GM18867 (cell line): Measurements from ENCODE around the gene ACSBG1.

Source experiments
- ATAC-seq: cut with Tn5 transposase; IDR thresholded peaks from one replicate; pipeline ENCODE4 v1.9.1; 2021; ENCODE audit warnings: mild to moderate bottlenecking, moderate library complexity; ENCODE audit not compliant: unreplicated experiment

Gene ACSBG1

DNA sequence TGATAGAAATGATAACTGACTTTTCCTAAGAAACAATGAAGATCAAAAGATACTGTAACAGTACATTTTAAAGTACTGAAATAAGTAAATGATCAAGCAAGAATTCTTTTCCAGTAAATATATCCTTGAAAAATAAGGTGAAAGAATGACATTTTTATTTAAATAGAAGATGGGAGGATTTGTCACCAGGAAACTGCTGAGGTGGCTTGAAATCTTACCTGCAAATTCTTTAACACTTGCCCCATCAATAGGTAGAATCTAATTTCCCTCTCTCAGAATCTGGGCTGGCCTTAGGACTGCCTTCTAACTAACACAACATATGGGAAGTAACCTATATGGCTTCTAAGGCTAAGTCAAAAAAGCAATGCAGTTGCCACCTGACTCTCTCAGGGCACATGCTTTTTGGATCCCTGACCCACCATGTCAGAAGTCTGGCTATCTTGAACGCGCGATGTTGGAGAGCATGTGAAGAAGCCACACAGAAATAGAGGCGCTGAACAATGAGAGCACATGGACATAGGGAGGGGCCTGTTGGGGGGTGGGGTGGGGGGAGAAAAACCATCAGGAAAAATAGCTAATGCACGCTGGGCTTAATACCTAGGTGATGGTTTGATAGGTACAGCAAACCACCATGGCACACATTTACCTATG is 11.5 kb downstream of the ACSBG1 start:
- ATAC-seq: no peak

DNA sequence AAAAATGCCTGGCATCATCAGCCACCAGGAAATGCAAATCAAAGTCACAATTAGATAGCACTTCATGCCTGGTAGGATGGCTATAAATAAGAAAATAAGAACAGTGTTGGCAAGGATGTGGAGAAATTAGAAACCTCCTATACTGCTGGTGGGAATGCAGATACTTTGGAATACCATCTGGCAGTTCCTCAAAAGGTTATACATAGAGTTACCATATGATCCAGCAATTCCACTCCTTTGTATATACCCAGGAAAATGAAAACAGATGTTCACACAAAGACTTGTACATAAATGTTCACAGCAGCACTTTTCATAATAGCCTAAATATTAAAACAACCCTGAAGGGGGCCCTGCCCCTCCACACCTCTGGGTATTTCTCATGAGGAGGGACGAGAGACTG is 13.7 kb downstream of the ACSBG1 start:
- no peak for ATAC-seq

DNA sequence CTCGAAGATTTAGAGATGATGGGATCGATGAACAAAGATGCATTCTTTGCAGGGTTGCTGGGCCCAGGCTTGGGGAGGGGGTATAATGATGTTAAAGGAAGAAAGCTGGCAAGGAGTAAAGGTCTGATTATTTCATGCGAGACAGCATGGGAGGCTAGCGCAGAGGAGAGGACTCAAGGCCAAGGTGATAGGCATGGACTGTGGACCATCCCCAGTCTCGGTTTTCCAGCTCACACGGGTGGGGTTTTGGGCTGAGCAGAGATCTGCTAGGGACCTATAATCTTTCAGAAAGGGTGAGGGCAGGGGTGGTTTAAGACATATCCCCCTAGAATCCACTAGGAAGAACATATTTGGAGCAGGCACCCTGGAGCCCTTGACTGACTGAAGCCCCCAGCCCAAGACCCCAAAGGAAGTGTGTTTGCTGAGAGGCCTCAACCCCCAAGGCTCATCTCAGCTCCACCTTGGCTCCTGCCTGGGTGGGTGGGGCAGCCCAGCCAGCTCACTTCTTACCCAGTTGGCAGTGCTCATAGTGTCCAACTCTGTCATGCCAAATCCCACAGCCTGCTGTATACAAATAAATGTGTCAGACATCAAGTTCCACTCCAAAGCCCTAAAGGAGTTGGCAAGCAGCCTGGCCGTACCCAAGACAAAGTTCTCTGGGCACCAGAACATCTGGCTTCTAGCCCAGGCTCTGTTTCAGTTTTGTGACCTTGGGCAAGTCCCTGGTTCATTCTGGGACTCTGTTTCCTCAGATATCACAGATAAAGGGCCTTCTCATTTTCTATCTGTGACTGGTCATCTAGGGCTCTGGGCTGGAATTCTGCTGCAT is 17.9 kb downstream of the ACSBG1 start:
- no peak for ATAC-seq

DNA sequence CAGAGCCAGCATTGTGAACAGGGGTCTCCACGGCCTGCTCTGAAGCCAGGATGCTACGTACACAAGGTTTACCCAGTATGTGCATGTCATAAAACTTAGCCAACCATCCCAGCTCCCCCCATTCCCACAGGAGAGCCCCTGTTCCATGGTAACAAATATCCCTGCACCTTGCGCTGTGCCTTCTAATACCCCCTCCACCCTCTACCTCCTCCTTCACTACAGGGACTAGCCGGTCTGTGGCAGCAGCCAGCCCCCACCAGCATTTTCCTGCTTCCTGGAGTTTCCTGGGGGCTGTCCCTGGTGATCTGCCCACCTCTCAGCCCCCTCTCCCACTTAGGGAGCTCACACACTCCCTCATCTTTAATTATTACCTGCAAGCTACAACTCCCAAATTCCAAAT is 20.4 kb downstream of the ACSBG1 start:
- ATAC-seq: no peak

DNA sequence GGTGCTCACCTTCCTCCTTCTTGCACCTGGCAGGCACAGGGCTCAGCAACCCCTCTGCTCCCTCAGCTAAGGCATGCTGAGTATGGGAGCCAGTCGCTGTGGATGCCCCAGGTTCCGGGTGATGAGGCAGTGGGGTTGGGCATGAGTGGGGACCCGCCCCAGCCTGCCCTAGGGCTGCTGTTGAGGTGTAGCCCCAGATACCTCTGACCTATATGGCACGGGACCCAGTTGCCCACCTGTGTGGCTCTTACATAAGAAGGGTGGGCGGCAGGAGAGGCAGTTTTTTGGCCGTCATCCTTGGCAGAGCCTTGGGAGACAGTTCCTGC is 21.0 kb downstream of the ACSBG1 start:
- no peak for ATAC-seq

DNA sequence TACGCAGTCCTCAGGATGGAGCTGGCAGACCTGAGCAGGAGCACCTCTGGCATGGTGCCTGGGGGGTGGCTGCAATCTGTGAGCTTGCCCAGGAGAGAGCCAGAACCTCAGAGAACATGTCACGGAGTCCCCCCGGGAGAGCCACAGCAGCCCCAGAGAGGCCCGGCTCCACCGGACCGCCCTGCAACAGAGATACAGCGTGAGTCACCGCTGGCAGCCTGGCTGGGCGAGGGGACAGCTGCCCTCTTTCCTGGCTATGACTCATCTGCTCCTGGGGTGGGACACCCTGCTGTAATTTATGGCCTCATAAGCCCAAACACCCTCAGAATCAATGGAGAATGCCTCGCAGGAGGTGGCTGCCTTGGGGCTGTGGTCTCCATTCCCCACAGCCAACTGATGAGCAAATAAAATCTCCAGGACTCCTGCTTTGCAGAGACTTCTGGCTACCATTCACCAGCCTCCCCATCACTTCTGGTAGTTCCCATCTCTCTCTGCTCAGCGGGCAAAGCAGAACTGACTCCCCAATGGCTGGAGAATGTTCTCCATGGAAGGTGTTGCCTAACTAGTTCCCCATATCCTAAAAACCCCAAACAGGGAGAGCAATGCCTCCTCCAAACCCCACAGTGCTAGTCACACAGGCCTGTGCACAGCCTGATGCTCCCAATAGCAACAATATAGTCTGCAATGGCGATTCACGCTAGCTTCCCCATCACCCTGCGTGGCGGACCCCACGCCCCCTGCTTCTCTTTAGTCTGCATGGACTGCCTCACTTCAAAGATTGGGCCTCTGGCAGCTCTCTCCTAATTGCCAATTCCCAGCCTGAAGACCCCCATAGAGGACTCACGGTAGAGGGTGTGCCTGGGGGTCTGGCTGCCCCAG is 21.6 kb downstream of the ACSBG1 start:
- ATAC-seq: no peak

DNA sequence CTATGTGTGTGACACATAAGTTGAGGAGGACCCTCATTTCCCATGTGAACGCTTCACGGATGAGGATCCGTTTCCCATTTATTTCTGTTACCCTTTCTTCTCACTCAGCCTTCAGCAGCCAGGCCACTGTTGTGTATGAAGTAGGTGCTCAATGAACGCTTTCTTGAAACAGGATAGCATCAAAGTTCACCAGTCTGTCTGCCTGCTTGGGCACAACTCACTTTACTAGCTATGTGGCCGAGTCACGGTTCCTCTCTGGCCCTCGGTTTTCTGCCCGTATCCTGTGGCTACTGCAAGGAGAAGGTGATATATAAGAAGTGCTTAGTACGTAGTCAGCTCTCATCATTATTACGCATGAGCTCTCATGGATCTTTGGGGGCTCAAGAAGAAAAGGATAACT is 22.4 kb downstream of the ACSBG1 start:
- no peak for ATAC-seq

DNA sequence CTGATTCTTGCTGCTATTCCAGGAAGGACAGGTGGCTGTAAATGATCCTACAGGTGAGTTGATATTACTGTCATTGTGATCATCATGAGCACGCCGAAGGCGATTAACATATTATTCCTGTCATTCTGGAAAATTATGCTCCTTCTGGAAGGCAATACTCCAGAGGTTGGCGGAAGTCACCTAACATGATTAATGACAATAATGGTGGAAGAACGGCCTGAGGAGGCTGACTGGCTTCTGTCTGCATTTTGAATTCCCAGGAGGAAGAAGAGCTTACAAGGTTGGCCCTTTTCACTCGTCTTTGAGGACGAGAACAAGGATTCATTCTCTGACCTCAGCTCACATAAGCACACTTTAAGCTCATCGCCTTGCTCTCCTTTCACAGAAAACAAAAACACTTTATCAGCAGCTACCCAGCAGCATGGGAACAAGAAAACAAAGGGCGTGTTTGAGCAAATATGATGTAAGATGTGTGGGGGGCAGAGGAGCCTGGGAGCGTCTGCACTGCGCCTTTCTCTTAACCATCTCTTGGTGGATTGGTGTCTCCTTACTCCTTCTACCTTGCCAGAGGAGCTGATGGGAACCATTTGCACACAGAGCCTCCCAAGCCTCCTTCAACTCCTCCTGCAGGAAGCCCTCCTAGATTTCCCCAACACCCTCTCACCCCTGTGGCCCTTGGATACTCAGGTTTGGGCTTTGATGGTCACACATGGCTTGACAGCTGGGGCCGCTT is 23.0 kb downstream of the ACSBG1 start:
- no peak for ATAC-seq

DNA sequence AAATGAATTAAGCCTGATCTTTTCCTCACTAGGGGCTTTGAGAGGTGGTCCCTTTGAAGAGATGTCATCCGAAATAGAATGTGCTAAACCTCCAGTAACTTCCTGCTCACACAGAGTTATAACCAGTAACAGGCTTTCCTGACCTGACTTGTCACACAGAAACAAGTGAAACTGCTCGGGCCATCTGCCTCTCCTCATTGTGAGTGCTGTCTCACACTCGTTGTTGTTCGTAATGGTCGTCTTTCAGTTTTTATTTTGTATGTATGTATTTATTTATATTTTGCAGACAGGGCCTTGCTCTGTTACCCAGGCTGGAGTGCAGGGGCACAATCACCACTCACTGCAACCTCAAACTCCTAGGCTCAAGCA is 24.0 kb downstream of the ACSBG1 start:
- no peak for ATAC-seq

DNA sequence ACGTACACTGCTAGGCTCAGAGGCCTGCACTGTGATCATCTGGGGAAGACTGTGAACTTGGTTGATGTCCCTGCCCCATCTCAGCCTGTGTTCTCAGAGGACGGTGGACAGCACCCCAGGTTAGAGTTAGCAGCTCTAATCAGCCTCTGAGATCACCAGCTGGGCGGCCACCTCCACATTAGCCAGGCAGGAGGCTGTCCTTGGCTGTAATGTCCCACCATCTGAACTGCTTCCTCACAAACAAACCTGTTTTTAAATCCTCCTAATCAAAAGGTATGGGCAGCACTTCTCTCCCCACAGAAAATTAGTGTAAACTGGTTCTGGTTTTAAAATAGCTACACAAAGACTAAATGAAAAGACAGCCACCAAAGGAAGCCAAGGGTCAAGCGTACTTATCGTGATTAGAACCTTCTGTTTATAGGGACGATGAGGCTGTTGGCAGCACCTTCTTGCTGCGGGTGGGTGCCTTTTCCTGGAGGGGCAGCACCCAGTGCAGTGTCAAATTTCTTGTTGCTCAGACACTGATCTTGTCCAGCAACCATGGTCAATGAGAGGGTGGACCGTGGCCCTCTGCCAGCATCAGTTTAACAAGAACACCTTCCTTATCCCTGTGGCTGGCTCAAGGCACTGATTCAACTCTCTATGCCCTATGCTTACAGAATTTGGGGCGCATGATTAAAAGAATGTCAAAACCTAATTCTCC is 24.6 kb downstream of the ACSBG1 start:
- ATAC-seq: no peak

DNA sequence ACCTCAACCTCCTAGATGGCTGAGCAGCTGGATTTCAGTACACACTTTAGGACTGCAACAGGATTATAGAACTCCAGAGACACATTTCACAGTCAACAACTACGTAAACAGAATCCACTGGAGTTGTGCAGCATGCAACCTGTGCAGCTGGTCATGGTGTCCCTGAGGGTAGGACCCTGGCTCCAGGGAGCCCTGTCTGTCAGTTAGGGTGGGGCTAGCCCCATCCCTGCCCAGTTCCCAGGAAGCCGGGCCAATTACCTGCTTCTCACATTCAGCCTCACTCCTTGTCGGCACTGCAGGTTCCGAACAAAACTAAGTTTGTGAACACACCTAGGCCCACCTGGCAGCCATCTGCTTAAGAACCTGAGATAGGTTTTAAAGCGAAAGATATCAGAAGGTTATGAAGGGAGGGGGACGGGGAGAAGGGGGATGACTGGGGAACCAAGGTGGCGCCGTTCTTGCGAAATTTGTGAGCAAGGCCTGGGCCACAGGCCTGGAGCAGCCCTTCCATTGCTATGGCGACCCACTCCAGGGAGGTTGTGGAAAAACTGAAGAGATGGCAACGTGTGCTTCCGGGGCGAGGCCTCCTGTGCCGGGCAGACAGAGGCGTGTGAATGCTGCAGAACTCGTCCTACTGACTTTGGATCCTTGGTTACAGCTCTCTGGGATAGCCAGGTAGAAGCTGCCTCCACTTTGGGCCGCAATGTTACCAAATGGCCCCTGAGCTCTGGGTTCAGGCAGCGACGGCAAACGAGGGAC is 25.3 kb downstream of the ACSBG1 start:
- no peak for ATAC-seq

DNA sequence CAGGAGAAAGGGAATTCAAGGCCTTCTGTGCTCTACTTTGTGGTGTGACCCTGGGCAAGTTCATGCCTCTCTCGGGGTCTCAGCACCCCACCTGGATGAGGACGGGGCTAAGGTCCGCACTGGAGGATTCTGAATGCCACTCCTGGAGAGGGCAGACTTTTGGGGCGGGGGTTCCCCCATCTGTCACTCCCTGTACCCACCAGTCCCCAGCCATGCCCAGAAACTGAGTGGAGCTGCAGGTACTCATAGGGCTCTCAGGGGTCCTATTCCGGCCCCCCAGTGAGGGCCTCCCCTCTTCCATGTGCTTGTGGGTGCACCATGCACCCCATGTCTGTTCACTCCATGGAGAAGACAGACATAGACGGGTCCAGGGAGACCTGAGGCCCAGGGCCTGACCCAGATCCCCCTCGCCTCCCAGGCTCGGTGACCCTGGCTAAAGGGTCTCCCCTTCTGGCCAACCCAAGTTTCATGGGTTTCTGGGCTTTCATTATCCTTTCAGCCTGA is 26.0 kb downstream of the ACSBG1 start:
- ATAC-seq: no peak

DNA sequence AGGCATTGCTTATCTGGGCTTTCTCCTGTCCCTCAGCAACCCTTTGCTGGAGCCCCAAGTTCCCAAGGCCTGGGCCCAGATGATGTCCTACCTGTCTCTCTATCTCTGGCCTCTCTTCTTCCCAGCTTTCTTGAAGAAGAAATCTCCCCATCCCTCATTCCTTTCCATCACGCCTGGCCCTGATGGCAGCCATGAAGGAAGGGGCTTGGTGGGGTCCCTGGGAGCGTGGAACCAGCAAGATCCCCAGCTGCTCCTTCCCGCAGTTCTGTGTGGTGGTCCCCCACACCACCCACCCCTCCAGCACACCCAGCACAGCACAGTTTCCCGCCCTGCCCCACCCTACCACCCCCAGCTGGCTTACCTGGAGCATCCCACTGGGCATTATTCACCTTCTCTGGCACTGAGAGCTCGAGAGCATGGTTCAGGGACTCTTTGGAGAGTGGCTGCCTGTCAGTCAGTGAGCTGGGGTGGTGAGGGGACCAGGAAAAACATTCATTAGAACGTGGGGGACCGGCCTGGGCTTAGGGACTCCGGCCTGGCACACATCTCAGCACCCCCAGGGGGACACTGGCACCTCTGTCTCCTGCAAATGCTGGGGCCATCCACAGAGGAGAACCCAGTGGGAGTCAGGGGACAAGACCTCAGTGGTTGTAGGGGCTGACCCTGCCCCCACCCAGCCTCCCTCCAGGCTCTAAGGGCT is 26.6 kb downstream of the ACSBG1 start:
- ATAC-seq: no peak

DNA sequence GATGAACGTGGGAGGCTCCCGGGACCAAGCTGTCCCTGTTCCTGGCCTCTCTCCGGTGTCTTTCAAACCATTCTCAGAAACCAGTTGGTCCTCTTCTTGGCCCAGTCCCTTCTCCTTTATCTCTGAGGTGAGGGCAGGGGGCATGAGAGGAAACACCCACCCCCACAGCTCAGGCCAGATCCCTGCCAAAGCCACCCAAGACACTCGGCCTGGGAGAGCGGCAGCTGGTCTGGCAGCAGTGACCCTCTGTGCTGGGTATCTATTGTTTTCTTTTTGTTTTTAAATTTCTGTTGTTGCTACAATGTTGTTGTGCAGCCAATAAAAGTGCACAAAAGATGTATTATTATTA is 27.3 kb downstream of the ACSBG1 start:
- ATAC-seq: no peak

DNA sequence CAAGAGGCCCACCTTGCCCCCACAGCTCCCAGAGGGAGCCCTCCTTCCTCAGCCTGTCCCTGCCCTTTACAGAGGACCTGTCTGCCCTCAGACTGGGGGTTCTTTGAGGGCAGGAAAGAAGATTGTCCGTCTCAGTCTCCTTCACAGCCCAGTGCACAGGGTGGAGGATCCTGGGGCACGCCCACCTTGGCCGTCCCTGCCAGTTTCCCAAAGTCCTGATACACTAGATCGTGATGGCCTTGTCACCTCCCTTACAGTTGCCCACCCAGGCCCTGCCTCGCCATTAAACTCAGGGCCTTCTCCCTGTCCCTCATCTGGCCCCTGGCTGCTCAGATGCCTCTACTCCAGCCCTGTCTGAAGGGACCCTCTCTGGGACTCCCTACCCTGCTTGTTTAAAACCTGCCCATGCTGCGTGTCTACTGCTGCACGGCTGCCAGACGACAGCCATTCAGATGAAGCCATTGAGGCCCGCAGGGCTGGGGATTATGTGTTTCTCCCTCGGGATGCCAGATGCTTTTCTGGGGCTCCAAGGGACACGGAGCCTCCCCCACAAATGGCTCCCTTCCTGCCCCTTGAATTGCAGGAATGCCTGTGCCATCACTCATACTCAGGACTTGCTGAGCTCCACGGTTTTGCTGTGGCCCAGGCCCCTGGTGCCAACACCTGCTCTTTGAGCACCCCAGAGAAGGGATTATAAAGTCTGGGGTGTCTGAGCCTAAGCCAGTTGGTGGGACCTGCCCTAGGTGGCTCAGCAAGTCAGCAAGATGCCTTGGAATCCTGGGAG is 27.8 kb downstream of the ACSBG1 start:
- ATAC-seq: no peak

DNA sequence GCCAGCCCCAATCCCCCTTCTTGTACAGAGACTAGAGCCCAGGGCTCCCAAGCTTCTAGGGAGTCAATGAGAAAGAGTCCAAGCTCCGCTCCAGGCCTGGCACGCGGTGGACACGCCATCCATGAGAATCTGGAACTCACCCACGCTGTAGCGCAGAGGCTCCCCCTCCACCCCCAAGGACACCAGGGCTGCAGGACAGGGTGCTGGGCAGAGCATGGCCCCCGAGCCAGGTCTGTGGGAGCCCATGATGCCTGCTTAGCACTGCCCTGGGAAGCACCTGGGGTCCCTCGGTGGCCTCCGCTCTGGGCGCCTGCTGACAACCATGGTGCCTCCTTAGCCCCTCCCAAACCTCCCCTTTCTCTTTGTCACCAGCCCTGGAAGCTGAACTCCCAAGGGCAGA is 28.5 kb downstream of the ACSBG1 start:
- no peak for ATAC-seq

DNA sequence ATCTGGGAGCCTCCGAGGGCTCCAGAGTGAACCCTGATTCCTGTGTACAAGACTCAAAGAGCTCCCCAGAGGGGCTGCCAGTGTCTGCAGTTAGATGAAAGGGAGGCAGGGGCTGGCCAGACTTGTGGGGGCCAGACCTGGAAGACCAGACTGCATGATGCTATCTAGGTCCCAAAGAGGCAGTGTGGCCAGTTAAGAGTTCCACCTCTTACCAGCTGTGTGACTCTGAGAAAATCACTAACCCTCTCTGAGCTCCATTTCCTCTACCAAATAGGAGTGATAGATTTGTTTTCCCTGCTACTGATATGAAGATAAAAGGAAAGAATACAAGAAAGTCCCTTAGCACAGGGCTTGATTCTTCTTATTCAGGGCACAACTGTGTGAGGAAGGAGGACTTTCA is 29.0 kb downstream of the ACSBG1 start:
- no peak for ATAC-seq
